ENCODE measurements around the gene DOCK8. TPM values are rescaled to one million over a fixed set of nuclear protein-coding genes. Genes with fewer than 3 reads are reported as not detected.

Gene DOCK8
- total RNA-seq, 4 donors from 2014 or later, result 5.1 to 15.1 (median 8.4) TPM

DNA sequence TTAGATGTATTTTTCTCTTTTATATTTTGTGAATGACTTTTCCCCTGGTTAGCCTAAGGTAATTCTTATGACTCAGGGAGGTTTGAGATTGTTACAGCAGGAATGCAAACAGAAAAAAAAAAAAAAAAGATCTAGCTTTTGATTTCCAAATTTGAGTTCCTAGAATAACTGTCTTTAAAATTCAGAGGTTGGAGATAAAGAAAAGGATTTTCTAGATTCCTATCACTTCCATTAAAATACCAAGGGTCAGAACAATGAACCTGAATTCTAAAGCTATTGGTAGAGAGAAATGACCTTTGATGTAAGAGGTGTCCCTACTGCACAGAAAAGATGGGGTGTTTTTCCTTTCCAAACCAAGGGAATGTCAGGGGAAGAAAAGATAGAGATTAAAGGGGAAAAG, 262.5 kb downstream of the DOCK8 start:
- TF ChIP-seq, protein P1, sequence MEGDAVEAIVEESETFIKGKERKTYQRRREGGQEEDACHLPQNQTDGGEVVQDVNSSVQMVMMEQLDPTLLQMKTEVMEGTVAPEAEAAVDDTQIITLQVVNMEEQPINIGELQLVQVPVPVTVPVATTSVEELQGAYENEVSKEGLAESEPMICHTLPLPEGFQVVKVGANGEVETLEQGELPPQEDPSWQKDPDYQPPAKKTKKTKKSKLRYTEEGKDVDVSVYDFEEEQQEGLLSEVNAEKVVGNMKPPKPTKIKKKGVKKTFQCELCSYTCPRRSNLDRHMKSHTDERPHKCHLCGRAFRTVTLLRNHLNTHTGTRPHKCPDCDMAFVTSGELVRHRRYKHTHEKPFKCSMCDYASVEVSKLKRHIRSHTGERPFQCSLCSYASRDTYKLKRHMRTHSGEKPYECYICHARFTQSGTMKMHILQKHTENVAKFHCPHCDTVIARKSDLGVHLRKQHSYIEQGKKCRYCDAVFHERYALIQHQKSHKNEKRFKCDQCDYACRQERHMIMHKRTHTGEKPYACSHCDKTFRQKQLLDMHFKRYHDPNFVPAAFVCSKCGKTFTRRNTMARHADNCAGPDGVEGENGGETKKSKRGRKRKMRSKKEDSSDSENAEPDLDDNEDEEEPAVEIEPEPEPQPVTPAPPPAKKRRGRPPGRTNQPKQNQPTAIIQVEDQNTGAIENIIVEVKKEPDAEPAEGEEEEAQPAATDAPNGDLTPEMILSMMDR (IDR thresholded peaks at IDR 0.05), result no peak
- no peak for TF ChIP-seq POLR2A (IDR thresholded peaks at IDR 0.05)
- intact Hi-C loops (cut with DNase I; ENCODE audit: low total_unique reads), result no loop called here
- DNase-seq (ENCODE audit: low spot score in 2 of 2), result no peak
- no peak overlapping the region for H3K4me3 ChIP-seq (ENCODE audit: low read depth, poor library complexity, severe bottlenecking)

DNA sequence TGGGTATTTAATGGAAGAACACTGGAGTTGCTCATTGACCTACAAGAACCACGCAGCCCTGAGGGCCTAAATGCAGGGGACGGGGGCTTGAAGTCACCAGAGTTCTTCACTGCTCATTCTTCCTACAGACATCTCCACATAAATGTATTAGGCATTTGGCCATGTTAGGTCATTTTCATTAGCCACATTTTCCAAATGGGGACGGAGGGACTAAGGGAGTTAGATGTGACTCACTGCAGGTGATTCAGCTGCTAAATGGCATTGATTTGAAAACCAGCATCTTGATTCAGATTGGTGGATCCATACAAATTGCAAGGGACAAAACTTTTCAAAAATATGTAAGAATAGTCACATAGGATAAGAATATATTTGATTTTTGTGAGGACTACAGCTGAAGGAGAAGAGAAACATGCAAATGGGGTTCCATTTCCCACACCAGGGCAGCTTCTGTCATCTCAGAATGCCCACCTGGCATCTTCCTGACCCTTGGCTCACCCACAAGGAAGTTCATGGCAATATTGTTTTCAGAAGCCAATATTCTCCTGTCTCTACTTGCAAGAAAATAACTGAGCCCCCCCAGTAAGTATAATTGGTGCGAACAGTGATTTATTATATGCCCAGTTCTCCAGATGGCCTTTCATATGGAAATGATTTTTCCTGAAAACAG, 264.8 kb downstream of the DOCK8 start:
- H3K4me3 ChIP-seq (ENCODE audit: low read depth, poor library complexity, severe bottlenecking), result no peak overlapping the region
- DNase-seq (ENCODE audit: low spot score in 2 of 2), result no peak
- WGBS, 2 donors, result 53 to 54% methylated on average over 4 of the region's 4 CpGs
- TF ChIP-seq POLR2A (IDR thresholded peaks at IDR 0.05), result no peak
- TF ChIP-seq, protein P1 (IDR thresholded peaks at IDR 0.05), result no peak
- intact Hi-C loops (cut with DNase I; ENCODE audit: low total_unique reads), result no loop called here

DNA sequence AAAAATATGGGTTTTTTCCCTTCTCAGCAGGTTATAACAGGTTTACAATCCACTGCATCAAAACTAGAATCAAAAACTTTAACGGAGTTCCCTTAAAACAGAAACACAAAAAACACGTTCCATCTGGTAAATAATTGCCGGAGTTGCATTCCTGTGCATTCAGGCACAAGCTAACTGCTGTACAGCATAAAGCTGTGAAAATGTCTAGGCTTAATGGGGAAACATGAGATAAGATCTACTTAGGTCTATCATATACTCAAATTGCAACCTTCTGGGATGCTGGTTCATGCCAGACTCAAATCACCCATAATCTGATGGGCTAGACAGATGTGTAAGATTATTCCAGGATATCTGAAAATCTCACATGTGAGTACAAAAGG, 265.3 kb downstream of the DOCK8 start:
- 36 to 49% methylated on average over 3 of the region's 3 CpGs for WGBS, 2 donors
- no peak overlapping the region for H3K4me3 ChIP-seq (ENCODE audit: low read depth, poor library complexity, severe bottlenecking)
- intact Hi-C loops (cut with DNase I; ENCODE audit: low total_unique reads), result no loop called here
- no peak for TF ChIP-seq POLR2A (IDR thresholded peaks at IDR 0.05)
- TF ChIP-seq, protein P1 (IDR thresholded peaks at IDR 0.05), result no peak
- no peak for DNase-seq (ENCODE audit: low spot score in 2 of 2)

DNA sequence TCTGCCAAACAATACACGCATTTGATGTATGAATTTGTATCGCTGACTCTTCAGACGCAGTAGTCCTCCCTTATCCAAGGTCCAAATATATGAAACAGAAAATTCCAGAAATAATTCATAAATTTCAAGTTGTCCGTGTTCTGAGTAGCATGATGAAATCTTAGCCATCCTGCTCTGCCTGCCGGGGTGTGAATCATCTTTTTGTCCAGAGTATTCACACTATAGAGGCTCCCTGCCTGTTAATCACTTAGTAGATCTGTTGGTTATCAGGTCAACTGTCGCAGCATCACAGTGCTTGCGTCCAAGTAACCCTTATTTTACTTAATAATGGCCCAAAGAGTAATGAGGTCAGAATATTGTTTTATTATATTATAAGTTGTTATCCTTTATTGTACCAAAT, 268.1 kb downstream of the DOCK8 start:
- intact Hi-C loops (cut with DNase I; ENCODE audit: low total_unique reads), result no loop called here
- WGBS, 2 donors, result 67 to 87% methylated on average over 7 of the region's 7 CpGs
- no peak for DNase-seq (ENCODE audit: low spot score in 2 of 2)
- no peak overlapping the region for H3K4me3 ChIP-seq (ENCODE audit: low read depth, poor library complexity, severe bottlenecking)
- no peak for TF ChIP-seq POLR2A (IDR thresholded peaks at IDR 0.05)
- TF ChIP-seq, protein P1 (IDR thresholded peaks at IDR 0.05), result no peak

DNA sequence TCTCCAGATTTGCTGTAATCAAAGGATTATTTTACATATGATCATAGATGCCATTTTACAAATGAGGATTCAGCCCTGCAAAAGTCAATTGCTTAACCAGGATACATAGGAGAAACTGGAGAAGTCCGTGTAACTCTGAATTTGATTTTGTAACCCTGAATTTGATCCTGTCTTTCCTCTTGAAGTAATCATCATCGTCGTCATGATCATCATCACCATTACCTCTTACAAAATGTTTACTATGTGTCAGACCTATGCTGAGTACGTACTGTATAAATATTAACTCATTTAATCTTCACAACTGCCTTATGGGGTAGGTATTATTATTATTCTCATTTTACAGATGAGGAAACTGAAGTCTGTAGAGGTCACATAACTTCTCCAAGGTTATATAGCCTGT, 271.5 kb downstream of the DOCK8 start:
- 93 to 94% methylated on average over 4 of the region's 4 CpGs for WGBS, 2 donors
- intact Hi-C loops (cut with DNase I; ENCODE audit: low total_unique reads), result no loop called here
- TF ChIP-seq, protein P1 (IDR thresholded peaks at IDR 0.05), result no peak
- TF ChIP-seq POLR2A (IDR thresholded peaks at IDR 0.05), result no peak
- DNase-seq (ENCODE audit: low spot score in 2 of 2), result no peak
- no peak overlapping the region for H3K4me3 ChIP-seq (ENCODE audit: low read depth, poor library complexity, severe bottlenecking)

DNA sequence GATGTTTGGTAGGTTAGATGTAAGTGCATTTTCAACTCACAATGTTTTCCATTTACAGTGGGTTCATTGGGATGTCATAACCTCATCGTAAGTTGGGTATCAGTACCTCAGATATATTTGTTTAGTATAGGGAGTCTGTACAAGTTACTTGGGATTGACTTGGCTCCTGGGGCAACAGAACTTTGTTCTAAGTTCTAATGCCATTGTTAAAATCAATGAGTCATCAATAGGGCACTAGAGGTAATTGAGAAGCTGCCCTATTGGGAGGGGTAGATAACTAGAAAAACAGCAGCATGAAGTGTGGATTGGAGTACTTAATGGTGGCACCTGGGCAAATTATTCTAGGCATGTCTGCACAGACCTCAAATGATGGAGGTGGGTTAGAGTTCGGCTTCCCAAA, 272.8 kb downstream of the DOCK8 start:
- intact Hi-C loops (cut with DNase I; ENCODE audit: low total_unique reads), result no loop called here
- DNase-seq (ENCODE audit: low spot score in 2 of 2), result no peak
- WGBS, 2 donors, result 81 to 93% methylated on average over 2 of the region's 2 CpGs
- TF ChIP-seq, protein P1 (IDR thresholded peaks at IDR 0.05), result no peak
- TF ChIP-seq POLR2A (IDR thresholded peaks at IDR 0.05), result no peak
- no peak overlapping the region for H3K4me3 ChIP-seq (ENCODE audit: low read depth, poor library complexity, severe bottlenecking)
